ENCODE measurements around the gene RAB7B.

Gene RAB7B

DNA sequence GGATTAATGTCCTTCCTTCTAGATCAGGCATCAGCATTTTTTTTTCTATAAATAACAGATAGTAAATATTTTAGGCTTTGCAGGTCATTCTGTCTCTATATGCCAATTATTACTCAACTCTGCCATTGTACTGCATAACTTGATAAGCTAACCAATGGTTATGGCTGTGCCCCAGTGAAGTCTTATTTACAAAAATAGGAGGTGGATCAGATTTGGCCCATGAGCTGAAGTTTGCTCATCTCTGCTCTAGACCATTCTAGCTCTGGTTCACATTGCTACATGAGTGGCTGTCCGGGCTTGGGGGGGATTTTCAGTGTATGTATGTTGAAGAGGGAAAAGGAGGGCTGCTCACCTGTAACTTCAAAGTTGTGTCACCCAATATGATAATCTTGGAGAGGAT is 10.1 kb downstream of the RAB7B start:
- no peak for DNase-seq

DNA sequence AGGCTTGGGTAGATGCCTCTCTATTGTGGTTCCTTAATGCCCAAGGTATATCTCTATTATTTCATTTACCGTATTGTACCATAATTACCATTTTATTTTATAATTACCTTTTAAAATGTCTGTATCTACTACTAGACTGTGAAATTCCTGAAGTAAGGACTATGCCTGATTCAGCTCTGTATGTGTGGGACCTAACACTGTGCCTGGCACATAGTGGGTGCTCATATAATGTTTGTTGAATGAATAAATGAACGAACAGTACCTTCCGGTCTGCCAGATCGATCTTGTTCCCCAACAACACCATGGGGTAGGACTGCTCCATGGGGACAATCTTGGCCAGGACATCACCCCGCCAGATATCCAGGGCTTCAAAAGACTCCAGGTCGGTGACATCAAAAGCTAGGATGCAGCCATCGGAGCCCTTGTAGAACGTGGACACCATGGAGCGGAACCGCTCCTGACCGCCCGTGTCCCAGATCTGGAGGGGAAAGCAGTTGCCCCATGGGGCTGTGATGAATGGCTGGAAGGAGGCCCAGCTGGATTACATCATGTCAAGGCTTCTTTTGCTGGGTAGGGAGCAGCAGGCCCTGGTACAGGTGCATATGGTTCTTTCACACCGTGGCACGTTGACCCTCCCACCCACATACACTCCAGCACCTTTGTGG is 10.8 kb downstream of the RAB7B start:
- DNase-seq: no peak

DNA sequence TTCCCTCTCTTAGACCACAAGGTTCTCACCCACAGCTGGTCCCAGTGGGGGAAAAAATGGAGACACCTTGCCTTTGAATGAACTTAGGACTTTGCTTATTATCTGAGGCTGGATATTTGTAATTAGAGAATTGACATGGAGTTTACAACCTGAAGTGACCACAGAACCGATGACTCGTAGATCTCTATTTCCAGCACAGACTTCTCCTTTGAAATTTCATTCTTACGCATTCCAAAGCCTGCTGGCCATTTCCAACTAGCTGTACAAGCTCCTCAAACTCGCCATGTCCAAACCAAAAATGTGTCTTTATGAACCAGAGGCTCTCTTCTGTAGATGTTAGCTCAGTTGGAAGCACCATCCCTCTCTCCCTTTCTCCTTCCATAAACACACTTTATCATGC is 12.0 kb downstream of the RAB7B start:
- no peak for DNase-seq

DNA sequence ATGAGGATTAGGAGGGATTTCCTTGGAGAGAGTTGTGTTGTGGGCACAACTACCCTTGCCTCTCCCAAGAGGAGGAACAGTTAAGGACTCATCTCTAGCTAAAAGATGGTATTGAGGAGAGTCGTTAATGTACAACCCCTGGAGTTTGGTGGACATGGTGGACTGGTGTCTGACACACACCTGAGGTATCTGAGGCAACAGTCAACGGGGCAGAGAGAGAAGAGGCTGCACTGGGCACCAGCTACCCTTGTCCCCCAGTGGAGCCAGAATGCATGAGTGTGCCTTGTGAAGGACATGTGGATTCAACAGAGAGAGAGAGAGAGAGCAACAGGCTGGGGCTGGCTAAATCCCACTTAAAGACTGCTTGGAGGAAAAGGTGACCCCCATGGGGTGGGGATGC is 13.0 kb downstream of the RAB7B start:
- DNase-seq: no peak

DNA sequence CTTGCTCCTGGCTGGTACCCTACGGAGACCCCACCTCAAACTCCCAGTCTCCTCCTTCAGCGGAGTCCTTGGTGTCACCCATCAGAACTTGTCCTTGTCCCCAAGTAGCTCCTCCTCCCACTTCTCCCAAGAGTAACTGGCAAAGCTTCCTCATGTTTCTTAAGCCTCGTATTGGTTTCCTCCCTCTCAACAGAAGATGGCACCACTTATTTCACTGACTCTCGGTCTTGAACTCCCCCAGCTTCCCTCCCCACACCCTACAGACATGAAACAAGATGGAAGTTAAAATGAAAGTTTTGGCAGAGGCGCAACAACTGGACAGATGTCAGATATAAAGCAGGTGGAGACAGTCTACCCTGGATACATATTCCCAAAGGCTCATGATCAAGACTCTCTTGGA is 13.4 kb downstream of the RAB7B start:
- no peak for DNase-seq

DNA sequence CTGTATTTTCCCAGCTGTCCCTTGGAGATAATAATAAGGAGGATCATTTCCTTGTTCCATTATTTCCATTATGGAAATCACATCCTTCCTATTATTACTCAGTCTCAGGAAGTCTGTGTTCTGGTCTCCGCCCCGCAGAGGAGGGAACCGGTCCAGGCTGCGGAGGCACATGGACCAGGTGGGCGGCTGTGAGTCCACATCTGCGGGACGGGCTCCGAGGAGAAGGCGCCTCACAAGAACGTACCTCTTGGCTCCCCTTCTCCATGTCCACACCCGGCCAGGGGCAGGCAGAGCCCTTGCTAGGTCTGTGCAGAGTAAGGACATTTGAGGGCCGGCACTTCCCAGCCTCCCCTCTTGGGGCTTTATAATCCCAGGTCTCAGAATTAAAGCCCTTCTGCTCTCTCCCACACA is 14.6 kb downstream of the RAB7B start:
- no peak for DNase-seq

DNA sequence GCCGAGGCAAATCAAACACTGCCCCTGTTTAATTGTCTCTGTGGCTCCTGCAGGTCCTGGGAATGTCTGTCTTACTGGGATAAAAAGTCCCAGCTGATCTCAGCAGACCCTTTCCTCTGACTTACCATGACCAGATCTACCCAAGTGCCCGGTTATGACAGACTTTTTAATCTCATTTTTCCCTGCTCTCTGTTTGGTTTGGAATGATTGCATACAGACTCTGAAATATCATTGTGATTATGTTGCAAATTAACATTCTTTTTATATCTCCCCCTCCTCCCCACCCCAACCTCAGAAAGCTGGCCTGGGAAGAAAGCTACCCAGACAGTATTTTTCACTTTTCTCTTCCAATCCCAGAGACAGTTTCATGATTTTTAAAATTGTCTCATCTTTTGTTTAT is 16.3 kb downstream of the RAB7B start:
- no peak for DNase-seq

DNA sequence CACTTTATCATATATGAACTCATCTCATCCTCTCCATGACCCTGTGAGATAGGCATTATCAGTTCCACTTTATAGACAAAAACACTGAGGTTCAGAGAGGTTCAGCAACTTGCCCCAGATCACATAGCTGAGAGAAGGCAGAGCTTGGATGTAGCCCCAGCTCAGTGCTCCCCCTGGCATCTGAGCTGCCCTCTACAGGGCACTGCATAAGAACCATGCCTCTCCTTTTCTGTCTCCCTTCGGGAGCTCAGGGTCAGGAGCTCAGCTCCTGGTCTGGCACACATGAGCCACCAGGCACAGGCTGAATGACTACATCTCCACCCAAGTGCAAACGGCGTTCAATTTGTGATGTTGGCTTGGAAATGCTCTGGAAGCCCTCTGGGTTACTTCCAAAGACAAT is 16.9 kb downstream of the RAB7B start:
- no peak for DNase-seq

DNA sequence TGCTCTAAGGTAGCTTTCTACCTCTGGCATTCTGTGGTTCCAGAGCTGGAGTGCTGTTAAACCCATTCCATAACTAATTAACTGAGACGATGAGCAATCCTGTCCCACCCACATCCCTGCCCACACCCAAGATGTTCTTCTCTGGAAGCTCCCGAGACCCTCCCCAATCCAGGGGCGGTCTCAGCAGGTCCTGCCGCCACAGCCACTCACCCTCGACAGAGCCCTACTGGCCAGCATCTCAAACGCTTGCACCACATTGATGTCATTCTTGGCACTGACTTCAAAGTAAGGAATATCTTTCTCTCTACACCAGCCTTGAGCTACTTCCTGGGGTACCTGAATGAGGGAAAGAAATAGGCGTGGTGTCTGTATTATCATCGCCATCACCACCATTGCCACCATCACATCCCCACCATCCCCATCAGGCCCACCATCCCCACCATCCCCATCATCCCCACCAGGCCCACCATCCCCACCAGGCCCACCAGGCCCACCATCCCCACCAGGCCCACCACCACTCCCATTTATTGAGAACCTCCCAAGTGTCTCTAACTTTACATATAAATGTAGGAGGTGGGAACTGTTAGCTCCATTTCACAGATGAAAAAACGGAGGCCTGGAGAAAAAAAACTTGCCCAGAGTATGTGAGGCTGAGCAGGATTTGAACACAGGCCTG is 17.7 kb downstream of the RAB7B start:
- DNase-seq: no peak

DNA sequence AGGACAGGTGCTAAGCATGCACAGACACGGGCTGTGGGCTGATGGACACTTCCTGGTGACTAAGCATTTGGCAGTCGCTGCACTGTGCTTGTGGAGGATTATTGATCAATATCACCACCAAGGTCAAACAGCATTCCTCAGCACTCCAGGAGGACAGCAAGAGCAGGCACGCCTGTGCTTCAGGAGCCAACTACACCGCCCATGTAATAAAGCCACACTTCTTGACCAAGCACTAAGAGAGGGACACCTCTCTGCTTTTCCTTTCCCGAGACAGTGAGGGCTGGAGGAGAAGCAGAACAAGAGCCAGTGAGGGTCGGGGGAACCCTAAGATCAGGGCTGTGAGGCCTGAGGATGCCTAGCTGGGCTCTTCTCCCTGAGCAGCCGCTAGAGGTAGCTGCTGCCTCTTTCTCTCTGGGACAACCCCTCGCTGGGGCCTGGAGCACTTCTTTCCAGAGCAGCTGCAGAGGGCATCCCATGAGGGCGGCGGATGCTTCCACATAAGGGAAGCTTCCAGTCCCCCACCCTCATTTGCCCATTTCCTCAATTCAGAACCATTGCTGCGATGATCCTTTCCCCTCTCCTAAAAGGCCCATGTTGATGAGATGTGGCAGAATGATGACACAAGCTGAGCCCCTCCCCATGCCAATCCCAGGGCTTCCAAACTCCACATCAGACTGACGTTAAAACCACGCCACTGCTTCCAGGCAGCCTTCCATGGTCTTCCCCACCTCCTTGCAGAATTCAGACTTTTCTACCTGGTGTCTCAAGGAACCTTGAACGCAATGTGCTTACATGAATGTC is 19.1 kb downstream of the RAB7B start:
- DNase-seq: no peak

DNA sequence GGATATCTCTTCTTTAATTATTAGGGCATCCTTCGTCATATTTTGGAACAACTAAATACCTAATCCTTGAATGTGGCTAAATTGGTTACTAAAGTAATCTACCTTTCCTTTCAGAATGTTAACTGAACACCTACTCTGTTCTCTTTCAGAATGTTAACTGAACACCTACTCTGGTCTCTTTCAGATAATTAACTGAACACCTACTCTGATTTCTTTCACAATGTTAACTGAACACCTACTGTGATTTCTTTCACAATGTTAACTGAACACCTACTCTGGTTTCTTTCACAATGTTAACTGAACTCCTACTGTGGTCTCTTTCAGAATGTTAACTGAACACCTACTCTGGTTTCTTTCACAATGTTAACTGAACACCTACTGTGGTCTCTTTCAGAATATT is 21.9 kb downstream of the RAB7B start:
- no peak for DNase-seq

- DNase-seq: no peak
These were observed 22.8 kb downstream of the RAB7B start for GRCh38 chr1:205980237-205980870.

DNA sequence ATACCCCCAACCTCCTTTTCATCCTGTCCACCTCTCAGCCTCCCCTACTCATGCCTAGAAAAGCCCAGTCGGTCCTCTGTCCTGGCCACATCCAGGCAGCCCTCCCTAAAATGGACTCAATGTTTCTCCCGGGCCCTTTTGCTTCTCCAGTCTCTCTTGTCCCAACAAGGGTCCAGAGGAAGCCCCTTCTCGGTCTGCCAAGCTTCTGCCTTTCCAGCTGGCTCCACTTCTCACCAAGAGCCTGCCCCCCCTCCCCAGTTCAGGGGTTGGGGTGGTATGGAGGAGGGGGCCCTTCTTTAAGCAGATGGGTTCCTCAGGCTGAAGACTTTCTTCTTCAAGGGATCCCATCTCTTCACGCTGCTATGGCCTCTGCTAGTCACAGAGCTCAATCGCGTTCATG is 23.9 kb downstream of the RAB7B start:
- DNase-seq: no peak

- no peak for DNase-seq
These were observed 24.5 kb downstream of the RAB7B start for GRCh38 chr1:205978676-205979075.

GRCh38 chr1:205977402-205978014 is 25.7 kb downstream of the RAB7B start:
- peak; percentile 83 for DNase-seq

DNA sequence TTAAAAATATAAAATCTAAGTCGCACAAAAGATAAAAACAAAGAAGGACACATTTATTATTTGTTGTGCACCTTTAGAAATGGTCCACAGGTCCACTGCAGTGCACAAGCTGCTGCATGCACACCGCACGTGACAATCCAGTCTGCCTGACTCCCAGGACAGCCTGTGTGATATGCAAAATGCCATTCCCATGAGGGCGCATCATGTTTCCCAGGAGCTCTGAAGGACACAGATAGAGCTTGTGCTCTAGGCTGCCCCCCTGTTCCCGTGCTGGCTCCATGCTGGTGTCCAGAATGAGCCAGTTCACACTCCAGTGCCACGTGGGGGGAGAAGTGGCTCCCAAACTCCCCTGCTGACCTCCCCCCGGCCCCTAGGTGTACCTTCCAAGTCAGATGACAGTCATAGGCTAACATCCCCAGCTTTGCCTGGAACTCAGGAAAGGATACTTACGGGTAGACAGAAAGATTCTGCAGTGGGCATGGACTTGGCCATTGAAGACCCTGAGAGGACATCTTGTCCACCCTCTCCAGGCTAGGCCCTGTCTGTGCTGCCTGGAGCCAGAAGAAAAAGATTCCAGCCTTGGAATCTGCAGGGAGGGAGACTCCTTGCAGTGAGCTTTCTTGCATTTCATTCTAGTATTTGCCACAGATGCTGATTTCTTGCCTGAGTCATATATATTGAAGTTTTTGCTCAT is 26.3 kb downstream of the RAB7B start:
- no peak for DNase-seq

- DNase-seq: no peak
These were observed 27.2 kb downstream of the RAB7B start for GRCh38 chr1:205976036-205976435.

- no peak for DNase-seq
These were observed 27.7 kb downstream of the RAB7B start for GRCh38 chr1:205975387-205975998.

- no peak for DNase-seq
These were observed 28.5 kb downstream of the RAB7B start for GRCh38 chr1:205974712-205975111.

GRCh38 chr1:205973377-205974232 is 29.6 kb downstream of the RAB7B start:
- no peak for DNase-seq
